ENCODE measurements around the gene SASH1.

SASH1 gene

DNA sequence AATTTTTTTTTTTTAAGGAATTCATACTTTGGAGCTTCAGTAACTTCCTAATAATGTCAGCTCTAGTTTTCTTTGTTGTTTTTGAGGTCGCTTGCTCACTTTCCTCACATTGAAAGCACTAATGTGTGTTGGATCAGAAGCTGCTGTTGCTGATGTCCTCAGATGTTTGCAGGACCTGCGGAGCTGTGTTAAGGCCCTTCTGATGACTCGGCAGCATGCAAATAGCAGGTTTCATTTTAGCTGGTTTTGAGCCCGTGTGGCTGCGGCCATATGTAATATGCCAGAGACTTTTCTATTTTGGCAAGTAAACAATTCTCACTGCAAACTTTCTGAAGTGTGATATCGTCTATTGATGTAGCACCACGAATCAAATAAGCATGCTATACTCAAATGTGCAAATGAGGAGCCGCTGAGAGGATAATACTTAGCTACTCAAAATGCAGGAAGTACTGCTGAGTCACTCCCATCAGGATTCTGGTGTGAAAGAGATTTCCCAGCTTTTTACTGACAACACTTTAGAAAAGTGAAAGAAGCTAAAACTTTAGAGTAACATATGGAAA lies 187.8 kb downstream of the SASH1 start:
- CTCF ChIA-PET, result interaction anchor here (0.5 to 1.5 kb wide), 4 partner anchors 11 to 1034 kb away, joined by 3 to 8 read pairs (median 4); no protein-coding TSS in a partner anchor

DNA sequence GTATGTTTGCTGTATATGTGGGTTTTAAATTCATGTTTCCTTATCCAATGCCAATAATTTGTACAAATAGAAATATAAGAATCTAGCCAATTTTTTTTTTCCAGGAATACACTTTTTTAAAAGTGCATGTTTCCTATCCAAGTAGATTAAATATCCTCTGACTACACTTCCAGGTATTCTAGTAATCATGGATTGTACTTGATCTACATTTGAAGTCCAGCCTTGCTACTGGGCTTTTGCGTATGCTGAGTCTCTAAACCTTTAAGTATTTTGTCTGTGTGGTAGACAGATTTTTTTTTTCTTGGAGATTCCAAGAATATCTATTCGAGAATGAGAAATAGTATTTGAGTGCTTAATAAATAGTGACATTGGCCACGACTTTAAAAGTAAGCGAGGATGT lies 188.3 kb downstream of the SASH1 start:
- ChIA-PET CTCF (interaction anchor here (0.5 to 1.5 kb wide), 3 partner anchors 29 to 1033 kb away, joined by 4 to 8 read pairs (median 4); no protein-coding TSS in a partner anchor), POLR2A (no interaction called here)
- no peak overlapping the region for H3K4me3 ChIP-seq (ENCODE audit: low read depth, low read length)
- no peaks in the 10 kb centered on the region for H3K4me1 ChIP-seq (ENCODE audit: control insufficient read depth, insufficient read depth, low read length)
- H3K36me3 ChIP-seq (ENCODE audit: control insufficient read depth in 2 of 2, insufficient read depth in 1 of 2, low read length in 2 of 2), result peaks cover 5 to 64% of the 10 kb centered on the region in 2 experiments; a peak in 2 of 3 replicates
- no peaks in the 10 kb centered on the region for H3K9me3 ChIP-seq (ENCODE audit: control insufficient read depth, insufficient read depth, low read depth, low read length)
- H3K27ac ChIP-seq (ENCODE audit: extremely low read depth, low read depth, low read length), result no peak overlapping the region
- TF ChIP-seq, protein P1, sequence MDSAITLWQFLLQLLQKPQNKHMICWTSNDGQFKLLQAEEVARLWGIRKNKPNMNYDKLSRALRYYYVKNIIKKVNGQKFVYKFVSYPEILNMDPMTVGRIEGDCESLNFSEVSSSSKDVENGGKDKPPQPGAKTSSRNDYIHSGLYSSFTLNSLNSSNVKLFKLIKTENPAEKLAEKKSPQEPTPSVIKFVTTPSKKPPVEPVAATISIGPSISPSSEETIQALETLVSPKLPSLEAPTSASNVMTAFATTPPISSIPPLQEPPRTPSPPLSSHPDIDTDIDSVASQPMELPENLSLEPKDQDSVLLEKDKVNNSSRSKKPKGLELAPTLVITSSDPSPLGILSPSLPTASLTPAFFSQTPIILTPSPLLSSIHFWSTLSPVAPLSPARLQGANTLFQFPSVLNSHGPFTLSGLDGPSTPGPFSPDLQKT (IDR thresholded peaks at IDR 0.05; ENCODE audit: borderline replicate concordance, low read depth, low read length), result no peak
- TF ChIP-seq ZFP37 (tag by site-specific recombination; IDR thresholded peaks at IDR 0.05) (no peak), ZNF624 (tag by site-specific recombination; IDR thresholded peaks at IDR 0.05) (no peak), ZNF658 (tag by site-specific recombination; IDR thresholded peaks at IDR 0.05) (no peak), ZNF768 (tag by site-specific recombination; IDR thresholded peaks at IDR 0.05) (no peak), ZNF571 (tag by site-specific recombination; IDR thresholded peaks at IDR 0.05) (no peak), SP3 (tag by site-specific recombination; IDR thresholded peaks at IDR 0.05) (no peak), ZNF366 (tag by site-specific recombination; conservative IDR thresholded peaks at IDR 0.05) (no peak), MYNN (tag by site-specific recombination; IDR thresholded peaks at IDR 0.05; ENCODE audit: borderline replicate concordance) (no peak), ZNF664 (tag by site-specific recombination; IDR thresholded peaks at IDR 0.05) (no peak), ZNF747 (tag by site-specific recombination; IDR thresholded peaks at IDR 0.05) (no peak), OSR2 (tag by site-specific recombination; IDR thresholded peaks at IDR 0.05) (no peak), ZNF175 (tag by site-specific recombination; IDR thresholded peaks at IDR 0.05) (no peak)
- TF ChIP-seq, protein P2, sequence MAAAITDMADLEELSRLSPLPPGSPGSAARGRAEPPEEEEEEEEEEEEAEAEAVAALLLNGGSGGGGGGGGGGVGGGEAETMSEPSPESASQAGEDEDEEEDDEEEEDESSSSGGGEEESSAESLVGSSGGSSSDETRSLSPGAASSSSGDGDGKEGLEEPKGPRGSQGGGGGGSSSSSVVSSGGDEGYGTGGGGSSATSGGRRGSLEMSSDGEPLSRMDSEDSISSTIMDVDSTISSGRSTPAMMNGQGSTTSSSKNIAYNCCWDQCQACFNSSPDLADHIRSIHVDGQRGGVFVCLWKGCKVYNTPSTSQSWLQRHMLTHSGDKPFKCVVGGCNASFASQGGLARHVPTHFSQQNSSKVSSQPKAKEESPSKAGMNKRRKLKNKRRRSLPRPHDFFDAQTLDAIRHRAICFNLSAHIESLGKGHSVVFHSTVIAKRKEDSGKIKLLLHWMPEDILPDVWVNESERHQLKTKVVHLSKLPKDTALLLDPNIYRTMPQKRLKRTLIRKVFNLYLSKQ (tag by site-specific recombination; IDR thresholded peaks at IDR 0.05; ENCODE audit: borderline replicate concordance), result no peak
- TF ChIP-seq, protein P3, sequence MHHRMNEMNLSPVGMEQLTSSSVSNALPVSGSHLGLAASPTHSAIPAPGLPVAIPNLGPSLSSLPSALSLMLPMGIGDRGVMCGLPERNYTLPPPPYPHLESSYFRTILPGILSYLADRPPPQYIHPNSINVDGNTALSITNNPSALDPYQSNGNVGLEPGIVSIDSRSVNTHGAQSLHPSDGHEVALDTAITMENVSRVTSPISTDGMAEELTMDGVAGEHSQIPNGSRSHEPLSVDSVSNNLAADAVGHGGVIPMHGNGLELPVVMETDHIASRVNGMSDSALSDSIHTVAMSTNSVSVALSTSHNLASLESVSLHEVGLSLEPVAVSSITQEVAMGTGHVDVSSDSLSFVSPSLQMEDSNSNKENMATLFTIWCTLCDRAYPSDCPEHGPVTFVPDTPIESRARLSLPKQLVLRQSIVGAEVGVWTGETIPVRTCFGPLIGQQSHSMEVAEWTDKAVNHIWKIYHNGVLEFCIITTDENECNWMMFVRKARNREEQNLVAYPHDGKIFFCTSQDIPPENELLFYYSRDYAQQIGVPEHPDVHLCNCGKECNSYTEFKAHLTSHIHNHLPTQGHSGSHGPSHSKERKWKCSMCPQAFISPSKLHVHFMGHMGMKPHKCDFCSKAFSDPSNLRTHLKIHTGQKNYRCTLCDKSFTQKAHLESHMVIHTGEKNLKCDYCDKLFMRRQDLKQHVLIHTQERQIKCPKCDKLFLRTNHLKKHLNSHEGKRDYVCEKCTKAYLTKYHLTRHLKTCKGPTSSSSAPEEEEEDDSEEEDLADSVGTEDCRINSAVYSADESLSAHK (tag by site-specific recombination; IDR thresholded peaks at IDR 0.05), result no peak
- TF ChIP-seq, protein P4, sequence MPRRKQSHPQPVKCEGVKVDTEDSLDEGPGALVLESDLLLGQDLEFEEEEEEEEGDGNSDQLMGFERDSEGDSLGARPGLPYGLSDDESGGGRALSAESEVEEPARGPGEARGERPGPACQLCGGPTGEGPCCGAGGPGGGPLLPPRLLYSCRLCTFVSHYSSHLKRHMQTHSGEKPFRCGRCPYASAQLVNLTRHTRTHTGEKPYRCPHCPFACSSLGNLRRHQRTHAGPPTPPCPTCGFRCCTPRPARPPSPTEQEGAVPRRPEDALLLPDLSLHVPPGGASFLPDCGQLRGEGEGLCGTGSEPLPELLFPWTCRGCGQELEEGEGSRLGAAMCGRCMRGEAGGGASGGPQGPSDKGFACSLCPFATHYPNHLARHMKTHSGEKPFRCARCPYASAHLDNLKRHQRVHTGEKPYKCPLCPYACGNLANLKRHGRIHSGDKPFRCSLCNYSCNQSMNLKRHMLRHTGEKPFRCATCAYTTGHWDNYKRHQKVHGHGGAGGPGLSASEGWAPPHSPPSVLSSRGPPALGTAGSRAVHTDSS (tag by site-specific recombination; IDR thresholded peaks at IDR 0.05), result no peak
- TF ChIP-seq, protein P5, sequence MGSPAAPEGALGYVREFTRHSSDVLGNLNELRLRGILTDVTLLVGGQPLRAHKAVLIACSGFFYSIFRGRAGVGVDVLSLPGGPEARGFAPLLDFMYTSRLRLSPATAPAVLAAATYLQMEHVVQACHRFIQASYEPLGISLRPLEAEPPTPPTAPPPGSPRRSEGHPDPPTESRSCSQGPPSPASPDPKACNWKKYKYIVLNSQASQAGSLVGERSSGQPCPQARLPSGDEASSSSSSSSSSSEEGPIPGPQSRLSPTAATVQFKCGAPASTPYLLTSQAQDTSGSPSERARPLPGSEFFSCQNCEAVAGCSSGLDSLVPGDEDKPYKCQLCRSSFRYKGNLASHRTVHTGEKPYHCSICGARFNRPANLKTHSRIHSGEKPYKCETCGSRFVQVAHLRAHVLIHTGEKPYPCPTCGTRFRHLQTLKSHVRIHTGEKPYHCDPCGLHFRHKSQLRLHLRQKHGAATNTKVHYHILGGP (tag by site-specific recombination; IDR thresholded peaks at IDR 0.05), result no peak

More for the DNA sequence above, 187.8 kb downstream of the SASH1 start:
- H3K9me3 ChIP-seq (ENCODE audit: control insufficient read depth, insufficient read depth, low read depth, low read length), result no peaks in the 10 kb centered on the region
- peaks cover 5 to 63% of the 10 kb centered on the region in 2 experiments; a peak in 2 of 3 replicates for H3K36me3 ChIP-seq (ENCODE audit: control insufficient read depth in 2 of 2, insufficient read depth in 1 of 2, low read length in 2 of 2)
- TF ChIP-seq, protein P1 (IDR thresholded peaks at IDR 0.05; ENCODE audit: borderline replicate concordance, low read depth, low read length), result no peak
- TF ChIP-seq ZNF146 (tag by site-specific recombination; IDR thresholded peaks at IDR 0.05) (no peak), SCRT1 (tag by site-specific recombination; IDR thresholded peaks at IDR 0.05; ENCODE audit: borderline replicate concordance) (no peak)
- TF ChIP-seq, protein P6, sequence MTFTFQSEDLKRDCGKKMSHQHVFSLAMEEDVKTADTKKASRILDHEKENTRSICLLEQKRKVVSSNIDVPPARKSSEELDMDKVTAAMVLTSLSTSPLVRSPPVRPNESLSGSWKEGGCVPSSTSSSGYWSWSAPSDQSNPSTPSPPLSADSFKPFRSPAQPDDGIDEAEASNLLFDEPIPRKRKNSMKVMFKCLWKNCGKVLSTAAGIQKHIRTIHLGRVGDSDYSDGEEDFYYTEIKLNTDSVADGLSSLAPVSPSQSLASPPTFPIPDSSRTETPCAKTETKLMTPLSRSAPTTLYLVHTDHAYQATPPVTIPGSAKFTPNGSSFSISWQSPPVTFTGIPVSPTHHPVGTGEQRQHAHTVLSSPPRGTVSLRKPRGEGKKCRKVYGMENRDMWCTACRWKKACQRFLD (tag by site-specific recombination; IDR thresholded peaks at IDR 0.05), result no peak
- H3K4me1 ChIP-seq (ENCODE audit: control insufficient read depth, insufficient read depth, low read length), result no peaks in the 10 kb centered on the region
- POLR2A ChIA-PET, result no interaction called here
- H3K27ac ChIP-seq (ENCODE audit: extremely low read depth, low read depth, low read length), result no peak overlapping the region
- H3K4me3 ChIP-seq (ENCODE audit: low read depth, low read length), result no peak overlapping the region

Data from HEK293 (cell line).